Muscle layer of duodenum (tissue), 2 donors: ENCODE measurements around the gene TRAF1.

ENCODE experiments used
- H3K27ac ChIP-seq: one replicate; pipeline ENCODE4 v1.7.0; 2013; ENCODE audit warnings: mild to moderate bottlenecking, low read length
- H3K27me3 ChIP-seq: one replicate; pipeline ENCODE4 v1.7.0; 2013; ENCODE audit warnings: low read depth, mild to moderate bottlenecking, control low read depth, low read length
- H3K36me3 ChIP-seq, 2 donors: one replicate each; pipeline ENCODE4 v1.7.0; 2013; ENCODE audit warnings: low read length in 2 of 2, control low read depth in 1 of 2, mild to moderate bottlenecking in 1 of 2; ENCODE audit not compliant: insufficient read depth in 2 of 2, control insufficient read depth in 1 of 2
- H3K4me1 ChIP-seq, 2 donors: one replicate each; pipeline ENCODE4 v1.7.0; 2013; ENCODE audit warnings: low read length in 2 of 2, mild to moderate bottlenecking in 2 of 2, control low read depth in 1 of 2, moderate library complexity in 1 of 2; ENCODE audit not compliant: insufficient read depth in 2 of 2, control insufficient read depth in 1 of 2
- H3K4me3 ChIP-seq, 2 donors: one replicate each; pipeline ENCODE4 v1.7.0; 2013; ENCODE audit warnings: low read length in 2 of 2, low read depth in 1 of 2, mild to moderate bottlenecking in 1 of 2
- H3K9me3 ChIP-seq, 2 donors: one replicate each; pipeline ENCODE4 v1.7.0; 2013; ENCODE audit warnings: low read length in 2 of 2, control low read depth in 1 of 2, mild to moderate bottlenecking in 1 of 2; ENCODE audit not compliant: control insufficient read depth in 1 of 2
- donor health status: healthy.

Gene TRAF1

GRCh38 chr9:120901755-120902568 is 24.6 kb downstream of the TRAF1 start:
- peaks cover 0 to 7% of the 10 kb centered on the region in 2 donors for H3K36me3 ChIP-seq
- H3K4me1 ChIP-seq = peaks cover 0 to 4% of the 10 kb centered on the region in 2 donors
- no peak overlapping the region for H3K4me3 ChIP-seq
- no peaks in the 10 kb centered on the region for H3K27me3 ChIP-seq
- no peak overlapping the region for H3K27ac ChIP-seq
- H3K9me3 ChIP-seq = no peaks in the 10 kb centered on the region

GRCh38 chr9:120900824-120901223 is 25.8 kb downstream of the TRAF1 start:
- Histone ChIP-seq H3K27me3 (no peaks in the 10 kb centered on the region), H3K4me1 (peaks cover 0 to 5% of the 10 kb centered on the region in 2 donors), H3K4me3 (no peak overlapping the region), H3K27ac (no peak overlapping the region), H3K9me3 (no peaks in the 10 kb centered on the region), H3K36me3 (peaks cover 0 to 7% of the 10 kb centered on the region in 2 donors)

DNA sequence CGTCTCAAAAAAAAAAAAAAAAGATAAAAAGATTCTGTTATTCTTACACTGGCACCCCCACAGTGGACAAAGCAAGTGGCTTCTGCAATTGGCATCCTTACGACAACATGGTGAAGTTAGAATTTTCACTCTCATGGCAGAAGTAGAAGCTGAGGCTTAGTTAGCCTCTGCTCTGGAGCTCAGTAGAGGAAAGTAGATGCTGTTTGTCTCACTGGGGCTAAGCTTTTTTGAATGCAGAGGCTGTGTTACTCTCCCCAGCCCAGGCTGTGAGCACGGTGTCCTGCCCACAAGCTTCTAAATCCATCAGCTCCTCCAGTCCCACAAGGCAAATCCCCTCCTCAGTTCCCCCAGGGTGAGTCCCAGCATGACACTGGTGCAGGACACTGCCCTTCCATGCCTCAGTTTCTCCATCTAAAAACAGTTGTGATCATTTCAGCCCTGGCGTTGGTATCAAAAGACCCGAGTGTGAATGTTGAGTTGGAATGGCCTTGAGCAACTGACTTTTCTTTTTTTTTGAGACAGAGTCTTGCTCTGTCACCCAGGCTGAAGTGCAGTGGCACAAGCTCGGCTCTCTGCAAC is 27.0 kb downstream of the TRAF1 start:
- Histone ChIP-seq H3K9me3 (no peaks in the 10 kb centered on the region), H3K36me3 (peaks cover 0 to 4% of the 10 kb centered on the region in 2 donors), H3K4me3 (no peak overlapping the region), H3K4me1 (peaks cover 2 to 5% of the 10 kb centered on the region in 2 donors), H3K27ac (no peak overlapping the region), H3K27me3 (no peaks in the 10 kb centered on the region)

- no peaks in the 10 kb centered on the region for H3K36me3 ChIP-seq
- H3K27me3 ChIP-seq = no peaks in the 10 kb centered on the region
- H3K27ac ChIP-seq = no peak overlapping the region
- no peaks in the 10 kb centered on the region for H3K9me3 ChIP-seq
- peaks cover 2 to 5% of the 10 kb centered on the region in 2 donors for H3K4me1 ChIP-seq
- H3K4me3 ChIP-seq = no peak overlapping the region
Observed at GRCh38 chr9:120898396-120898795, 28.2 kb downstream of the TRAF1 start.

DNA sequence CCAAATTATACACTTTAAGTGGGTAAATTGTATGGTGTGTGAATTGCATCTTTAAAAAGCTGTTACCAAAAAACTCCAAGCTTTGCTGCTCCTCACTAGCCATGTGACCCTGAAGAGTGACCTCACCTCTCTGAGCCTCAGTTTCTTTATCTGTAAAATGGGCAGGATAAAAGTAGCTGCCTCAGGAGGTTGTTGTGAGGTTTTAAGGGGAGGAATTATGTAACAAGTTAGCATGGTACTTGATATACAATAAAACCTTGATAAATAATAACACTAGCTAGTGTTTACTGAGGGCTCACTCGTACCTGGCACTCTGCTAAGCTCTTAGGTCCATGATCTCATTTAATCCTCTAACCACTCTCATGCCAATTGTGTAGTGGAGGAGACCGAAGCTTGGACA is 30.6 kb downstream of the TRAF1 start:
- Histone ChIP-seq H3K9me3 (no peaks in the 10 kb centered on the region), H3K4me1 (peaks cover 2 to 14% of the 10 kb centered on the region in 2 donors), H3K27ac (no peak overlapping the region)

DNA sequence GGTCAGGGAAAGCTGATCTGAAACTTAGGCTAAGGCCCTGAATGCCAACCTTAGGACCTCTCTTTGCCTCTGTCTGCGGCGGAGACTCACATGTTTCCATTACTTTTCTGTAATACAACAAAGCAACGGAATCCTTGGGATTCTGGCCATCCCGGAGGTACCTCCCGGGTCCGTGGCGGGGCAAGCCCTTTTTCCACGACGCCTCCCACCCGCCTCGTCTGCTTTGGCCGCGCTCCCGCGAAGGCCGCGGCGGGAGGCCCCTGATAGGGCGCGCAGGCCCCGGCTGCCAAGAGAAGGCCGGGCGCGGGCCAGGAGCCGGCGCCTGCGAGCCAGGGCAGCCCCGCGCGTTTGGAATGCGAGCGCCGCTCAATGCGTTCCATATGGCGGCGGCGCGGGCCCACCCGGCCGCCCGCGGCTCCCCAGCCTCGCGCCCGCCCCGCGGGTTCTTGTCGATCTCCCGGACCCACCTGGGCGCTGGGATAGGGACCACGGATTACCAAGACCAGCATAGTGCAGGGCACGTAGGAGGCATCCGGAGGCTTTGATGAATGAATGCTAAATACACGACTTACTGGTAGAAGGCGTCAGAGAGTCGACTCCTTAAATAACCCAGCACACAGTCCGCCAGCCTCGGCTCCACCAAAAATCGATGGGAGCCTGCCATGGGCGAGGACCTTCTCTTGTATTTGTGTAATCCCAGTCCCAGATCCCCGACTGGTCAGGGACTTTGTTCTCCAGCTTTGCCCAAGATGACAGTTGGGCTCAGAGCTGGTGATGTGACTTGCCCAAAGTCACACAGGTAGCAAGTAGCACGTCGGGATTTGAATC is 32.1 kb downstream of the TRAF1 start:
- H3K4me1 ChIP-seq = peaks cover 8 to 14% of the 10 kb centered on the region in 2 donors
- no peaks in the 10 kb centered on the region for H3K36me3 ChIP-seq
- no peaks in the 10 kb centered on the region for H3K9me3 ChIP-seq
- peak overlapping the region; percentile 68 for H3K27ac ChIP-seq
- no peaks in the 10 kb centered on the region for H3K27me3 ChIP-seq
- H3K4me3 ChIP-seq = peak overlapping the region; percentile 30 to 44

More for the DNA sequence above, 30.6 kb downstream of the TRAF1 start:
- Histone ChIP-seq H3K27me3 (no peaks in the 10 kb centered on the region), H3K4me3 (no peak overlapping the region), H3K36me3 (no peaks in the 10 kb centered on the region)

DNA sequence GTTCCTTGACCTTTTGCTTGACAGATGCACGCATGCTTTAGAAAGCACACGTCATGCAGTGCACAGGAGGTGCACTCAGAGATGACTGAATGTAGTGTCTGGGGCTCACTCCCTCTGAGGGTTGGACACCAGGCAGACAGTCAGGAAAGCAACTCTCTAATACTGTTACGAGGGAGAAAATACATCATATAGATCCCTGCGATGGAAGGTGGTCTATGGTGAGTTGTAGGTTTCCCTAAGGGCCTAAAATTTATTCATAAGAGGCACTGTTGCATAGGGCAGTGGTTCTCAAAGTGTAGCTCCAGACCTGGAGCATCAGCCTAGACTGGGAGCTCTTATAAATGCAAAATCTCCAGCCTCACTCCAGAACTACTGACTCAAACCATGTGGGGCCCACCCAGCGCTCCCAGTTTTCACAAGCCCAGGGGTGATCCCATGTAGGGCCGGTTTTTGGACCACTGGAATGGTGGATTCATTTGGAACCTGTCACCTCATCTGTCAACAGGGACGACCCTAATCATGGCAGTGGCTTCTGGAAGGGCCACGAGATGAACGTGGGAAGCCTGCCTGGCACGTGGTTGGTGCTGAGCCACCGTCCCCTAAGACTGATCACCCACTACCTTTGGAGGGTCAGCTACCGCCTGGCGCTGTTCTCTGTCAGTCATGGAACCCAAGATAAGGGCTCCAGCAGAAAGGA is 32.8 kb downstream of the TRAF1 start:
- H3K4me1 ChIP-seq = peaks cover 8 to 17% of the 10 kb centered on the region in 2 donors

DNA sequence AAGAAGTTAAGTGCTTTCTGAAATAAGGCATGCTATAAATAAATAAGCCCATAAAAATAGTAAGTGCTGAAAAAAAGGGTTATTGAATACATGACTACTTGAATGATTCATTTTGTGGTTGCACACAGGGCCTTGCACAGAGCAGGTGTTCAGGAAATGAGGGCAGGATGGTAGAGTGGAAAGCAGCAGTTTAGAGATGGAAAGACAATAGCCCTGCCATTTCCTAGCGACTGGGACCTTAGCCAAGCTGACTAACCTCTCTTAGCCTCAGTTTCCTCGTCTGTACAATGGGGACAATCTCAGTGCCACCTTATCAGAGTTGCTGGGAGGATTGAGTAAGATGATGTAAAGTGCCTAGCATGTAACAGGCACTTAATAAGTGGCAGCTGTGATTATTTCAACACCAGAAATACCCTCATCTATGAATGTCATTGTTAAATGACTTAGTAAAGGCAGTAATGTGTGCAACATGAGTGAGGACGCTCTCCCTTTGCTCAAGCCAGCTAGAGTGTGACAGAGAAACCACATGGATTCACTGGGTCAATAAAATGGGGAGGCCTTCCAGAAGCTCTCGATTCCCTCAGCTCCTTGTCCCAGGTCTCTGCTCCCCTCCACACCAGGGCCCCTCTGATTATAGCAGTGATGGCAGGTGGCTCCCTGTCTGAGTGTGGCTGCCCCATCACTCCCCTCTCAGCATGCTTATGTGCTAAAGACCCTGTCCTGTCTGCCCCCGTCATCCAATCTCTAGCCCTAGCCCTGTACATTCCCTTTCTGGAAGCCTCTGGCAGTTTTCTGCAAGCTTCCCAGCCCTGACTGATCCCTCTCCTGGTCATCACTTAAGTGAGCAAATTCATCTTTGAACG is 33.6 kb downstream of the TRAF1 start:
- no peak overlapping the region for H3K4me3 ChIP-seq
- peaks cover 8 to 19% of the 10 kb centered on the region in 2 donors for H3K4me1 ChIP-seq
- no peaks in the 10 kb centered on the region for H3K36me3 ChIP-seq
- H3K27me3 ChIP-seq = no peaks in the 10 kb centered on the region
- peak overlapping the region; percentile 8 for H3K27ac ChIP-seq
- H3K9me3 ChIP-seq = no peaks in the 10 kb centered on the region

More for the DNA sequence above, 32.8 kb downstream of the TRAF1 start:
- Histone ChIP-seq H3K27me3 (no peaks in the 10 kb centered on the region), H3K4me3 (no peak overlapping the region), H3K27ac (peak overlapping the region; percentile 68), H3K36me3 (no peaks in the 10 kb centered on the region), H3K9me3 (no peaks in the 10 kb centered on the region)

DNA sequence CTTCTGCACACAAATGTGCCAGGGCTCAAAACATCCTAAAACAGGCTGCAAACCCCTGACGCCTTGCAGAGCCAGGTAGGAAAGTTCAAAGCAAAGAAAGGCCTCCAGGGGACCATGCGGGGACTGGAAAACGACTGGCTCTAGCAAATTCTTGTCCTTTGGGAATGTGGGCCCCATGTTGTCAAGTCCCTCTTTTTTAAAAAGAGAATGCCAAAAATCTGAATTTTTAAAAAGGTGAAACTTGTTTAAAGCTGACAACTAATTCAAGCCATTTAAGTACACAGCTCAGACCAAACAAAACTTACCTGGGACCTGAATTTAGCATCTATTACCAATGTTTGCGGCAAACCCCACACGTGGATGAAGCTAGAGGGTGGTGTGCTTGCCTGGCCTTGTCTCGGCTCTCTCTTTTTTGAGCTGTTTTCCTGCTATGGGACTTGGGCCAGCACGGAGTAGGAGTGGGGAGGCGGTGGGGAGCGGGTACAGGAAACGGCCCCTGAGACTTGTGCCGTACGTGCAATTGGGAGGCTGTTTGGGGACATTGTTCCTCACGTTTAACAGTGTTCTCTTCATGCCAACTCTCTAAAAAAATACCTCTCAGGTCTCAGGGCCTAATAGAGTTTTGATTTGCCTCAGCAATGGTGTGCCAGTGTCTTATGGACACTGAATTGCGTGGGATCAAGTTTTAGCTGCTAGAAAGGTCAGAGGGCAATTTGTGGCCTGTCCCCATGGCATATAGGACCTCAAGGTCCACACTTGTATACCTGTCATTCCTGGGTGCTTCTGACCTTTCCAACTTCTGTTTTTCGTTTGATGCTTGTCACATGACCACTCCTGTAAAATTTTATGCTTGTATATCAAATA is 34.5 kb downstream of the TRAF1 start:
- H3K27ac ChIP-seq = peak overlapping the region; percentile 8
- H3K9me3 ChIP-seq = no peaks in the 10 kb centered on the region
- no peaks in the 10 kb centered on the region for H3K36me3 ChIP-seq
- peaks cover 8 to 16% of the 10 kb centered on the region in 2 donors for H3K4me1 ChIP-seq
- no peaks in the 10 kb centered on the region for H3K27me3 ChIP-seq
- no peak overlapping the region for H3K4me3 ChIP-seq
